NCI-H1092 (cell line): Measurements from ENCODE around the gene MALRD1.
"Not testable (repeated sequence)": the region's sequence is repeated elsewhere in the genome, so short reads cannot be mapped to it uniquely, and the experiment has no call there.

Source experiments
- DNase-seq: peaks from one replicate; lab custom pipeline; 2025; lab: John Stamatoyannopoulos, UW

The MALRD1 gene

GRCh38 chr10:19713800-19714525 is 665.4 kb downstream of the MALRD1 start:
- DNase-seq = no peak

- DNase-seq = no peak
Measured at GRCh38 chr10:19719284-19719683, 670.7 kb downstream of the MALRD1 start.

GRCh38 chr10:19724287-19724686 is 675.7 kb downstream of the MALRD1 start:
- DNase-seq = no peak

- no peak for DNase-seq
Measured at GRCh38 chr10:19728376-19728775, 679.8 kb downstream of the MALRD1 start.

- DNase-seq = no peak
Measured at GRCh38 chr10:19728964-19729363, 680.4 kb downstream of the MALRD1 start.

- DNase-seq = no peak
Measured at GRCh38 chr10:19730167-19730906, 681.7 kb downstream of the MALRD1 start.

GRCh38 chr10:19730907-19731217 is 682.3 kb downstream of the MALRD1 start:
- no peak for DNase-seq

- no peak for DNase-seq
Measured at GRCh38 chr10:19731560-19731959, 683.0 kb downstream of the MALRD1 start.

GRCh38 chr10:19738440-19738839 is 689.8 kb downstream of the MALRD1 start:
- no peak for DNase-seq

- DNase-seq = not testable (repeated sequence)
Measured at GRCh38 chr10:19739232-19739631, 690.6 kb downstream of the MALRD1 start.

GRCh38 chr10:19742144-19742543 is 693.5 kb downstream of the MALRD1 start:
- DNase-seq = not testable (repeated sequence)

GRCh38 chr10:19745672-19746071 is 697.1 kb downstream of the MALRD1 start:
- no peak for DNase-seq

GRCh38 chr10:19749185-19749729 is 700.7 kb downstream of the MALRD1 start:
- no peak for DNase-seq

- DNase-seq = no peak
Measured at GRCh38 chr10:19750972-19751371, 702.4 kb downstream of the MALRD1 start.

- no peak for DNase-seq
Measured at GRCh38 chr10:19756919-19757318, 708.3 kb downstream of the MALRD1 start.

- DNase-seq = no peak
Measured at GRCh38 chr10:19762026-19762425, 713.4 kb downstream of the MALRD1 start.

GRCh38 chr10:19764111-19764510 is 715.5 kb downstream of the MALRD1 start:
- DNase-seq = no peak

- no peak for DNase-seq
Measured at GRCh38 chr10:19767876-19768275, 719.3 kb downstream of the MALRD1 start.

- not testable (repeated sequence) for DNase-seq
Measured at GRCh38 chr10:19769826-19770225, 721.2 kb downstream of the MALRD1 start.

- DNase-seq = no peak
Measured at GRCh38 chr10:19772972-19773371, 724.4 kb downstream of the MALRD1 start.

GRCh38 chr10:19775296-19775695 is 726.7 kb downstream of the MALRD1 start:
- no peak for DNase-seq

GRCh38 chr10:19777806-19778205 is 729.2 kb downstream of the MALRD1 start:
- DNase-seq = no peak

- no peak for DNase-seq
Measured at GRCh38 chr10:19778996-19779395, 730.4 kb downstream of the MALRD1 start.
